ENCODE data around the gene SLC46A3.
"Not testable (repeated sequence)": the region's sequence is repeated elsewhere in the genome, so short reads cannot be mapped to it uniquely, and the experiment has no call there.

The SLC46A3 gene

DNA sequence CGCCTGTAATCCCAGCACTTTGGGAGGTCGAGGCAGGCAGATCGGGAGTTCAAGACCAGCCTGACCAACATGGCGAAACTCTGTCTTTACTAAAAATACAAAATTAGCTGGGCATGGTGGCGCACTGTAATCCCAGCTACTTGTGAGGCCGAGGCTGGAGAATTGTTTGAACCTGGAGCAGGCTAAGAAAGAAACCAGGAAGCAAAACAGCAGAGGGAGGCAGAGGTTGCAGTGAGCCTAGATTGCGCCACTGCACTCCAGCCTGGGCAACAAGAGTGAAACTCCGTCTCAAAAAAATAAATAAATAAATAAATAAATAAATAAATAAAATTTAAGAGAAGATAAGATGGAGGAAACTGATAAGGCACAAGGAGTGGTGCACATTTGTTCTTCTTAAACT lies 35.6 kb downstream of the SLC46A3 start:
- DNase-seq (ENCODE audit: low read depth in 2 of 2), result not testable (repeated sequence)

DNA sequence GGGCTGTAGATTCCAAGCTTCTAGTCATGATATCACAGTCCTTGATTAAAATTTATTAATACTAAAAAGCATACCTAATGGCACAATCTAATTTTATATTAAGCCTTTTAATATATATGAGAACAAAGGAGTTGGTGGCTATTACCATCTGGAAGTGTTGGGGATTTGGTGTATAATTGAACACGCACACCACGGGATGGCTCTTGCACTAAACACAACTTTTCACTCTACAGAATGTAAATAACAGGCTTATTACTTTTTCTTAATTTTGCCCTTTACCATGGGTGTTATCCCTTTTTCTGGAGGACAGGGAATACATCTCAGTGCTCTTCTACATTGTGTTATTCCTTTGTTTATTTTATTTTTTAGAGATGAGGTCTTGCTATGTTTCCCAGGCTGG lies 38.2 kb downstream of the SLC46A3 start:
- DNase-seq (ENCODE audit: low read depth in 2 of 2), result no peak

DNA sequence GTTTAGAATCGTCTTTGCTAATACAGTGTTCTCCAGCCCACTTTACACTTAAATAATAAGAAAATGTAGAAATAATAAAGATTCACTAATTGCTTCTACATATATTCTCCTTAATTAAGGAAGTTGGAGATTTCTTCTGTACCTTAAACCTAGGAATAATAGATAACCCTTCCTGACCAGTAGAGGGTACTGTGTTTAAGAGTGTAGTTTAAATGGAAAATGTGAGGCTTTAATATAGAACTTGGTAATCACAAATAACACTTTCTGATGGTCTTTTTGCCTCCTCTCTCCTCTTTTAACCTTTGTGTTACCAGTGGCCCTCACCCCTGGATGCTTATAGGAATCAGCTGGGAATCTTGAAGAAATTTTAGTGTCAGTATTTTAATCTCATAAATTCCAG lies 39.1 kb downstream of the SLC46A3 start:
- no peak for DNase-seq (ENCODE audit: low read depth in 2 of 2)

DNA sequence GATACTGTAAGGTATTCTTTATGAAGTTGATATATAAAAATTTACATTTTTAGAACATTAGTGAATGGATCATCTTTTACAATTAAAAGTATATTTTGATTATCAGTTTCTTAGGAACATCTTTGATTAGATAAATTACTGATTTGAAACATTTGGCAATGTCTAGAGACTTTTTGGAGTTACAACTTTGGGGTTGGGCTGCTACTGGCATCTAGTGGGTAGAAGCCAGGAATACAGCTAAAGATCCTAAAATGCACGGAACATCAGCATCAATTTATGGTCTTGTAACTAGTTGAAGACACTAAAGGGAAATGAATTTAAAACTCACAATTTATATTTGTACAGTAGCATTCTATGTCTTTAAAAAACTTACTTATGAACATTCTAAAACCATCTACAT lies 40.0 kb downstream of the SLC46A3 start:
- no peak for DNase-seq (ENCODE audit: low read depth in 2 of 2)

DNA sequence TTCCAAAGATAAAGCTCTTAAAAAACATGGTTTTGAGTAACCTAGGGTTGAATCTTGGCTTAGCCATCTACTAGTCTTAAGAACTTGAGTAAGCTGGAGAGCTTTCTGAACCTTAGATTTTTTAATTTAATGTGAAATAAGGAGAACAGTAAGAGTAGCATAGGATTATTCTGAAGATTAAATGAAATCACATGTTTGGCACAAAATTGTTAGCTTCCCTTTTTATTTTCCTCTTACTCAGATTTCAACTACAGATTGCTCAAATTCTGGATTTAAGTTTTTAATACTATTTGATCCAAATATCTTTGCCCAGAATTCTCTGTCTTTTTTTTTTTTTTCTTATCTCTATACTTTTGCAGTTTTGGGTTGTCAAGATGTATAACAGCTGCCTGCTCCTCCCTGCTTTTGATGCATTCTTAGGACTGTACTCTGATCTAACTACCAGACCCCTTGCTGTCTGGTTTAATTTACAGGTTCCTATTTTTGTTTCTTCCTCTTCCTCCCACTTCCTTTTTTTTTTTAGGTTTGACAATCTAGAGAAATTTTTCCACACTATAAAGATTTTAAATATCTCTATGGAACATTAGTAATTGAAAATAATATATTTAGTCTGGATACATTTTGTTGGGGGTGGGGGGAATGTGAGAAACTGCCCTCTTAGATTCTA lies 47.5 kb downstream of the SLC46A3 start:
- no peak for DNase-seq (ENCODE audit: low read depth in 2 of 2)

DNA sequence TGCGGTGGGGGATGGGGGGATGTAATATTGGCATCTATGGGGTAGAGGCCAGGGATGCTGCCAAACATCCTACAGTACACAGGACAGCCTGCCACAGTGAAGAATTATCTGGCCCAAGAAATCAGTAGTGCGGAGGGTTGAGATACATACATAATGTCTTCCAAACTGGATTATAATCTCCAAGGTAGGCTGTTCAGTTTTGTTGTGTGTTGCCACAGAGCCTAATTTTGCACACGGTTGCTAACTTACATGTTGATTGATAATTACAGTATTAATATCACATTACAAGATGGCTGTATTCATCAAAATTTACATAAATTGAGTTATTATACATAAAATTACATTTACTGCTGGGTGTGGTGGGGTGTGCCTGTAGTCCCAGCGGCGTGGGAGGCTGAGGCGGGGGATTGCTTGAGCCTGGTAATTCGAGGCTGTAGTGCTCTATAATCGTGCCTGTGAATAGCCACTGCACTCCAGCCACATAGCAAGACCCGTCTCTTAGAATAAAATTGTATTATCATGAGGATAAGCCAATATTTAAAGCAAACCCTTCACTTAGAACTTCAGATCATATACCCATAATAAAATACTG lies 51.8 kb downstream of the SLC46A3 start:
- no peak for DNase-seq (ENCODE audit: low read depth in 2 of 2)

DNA sequence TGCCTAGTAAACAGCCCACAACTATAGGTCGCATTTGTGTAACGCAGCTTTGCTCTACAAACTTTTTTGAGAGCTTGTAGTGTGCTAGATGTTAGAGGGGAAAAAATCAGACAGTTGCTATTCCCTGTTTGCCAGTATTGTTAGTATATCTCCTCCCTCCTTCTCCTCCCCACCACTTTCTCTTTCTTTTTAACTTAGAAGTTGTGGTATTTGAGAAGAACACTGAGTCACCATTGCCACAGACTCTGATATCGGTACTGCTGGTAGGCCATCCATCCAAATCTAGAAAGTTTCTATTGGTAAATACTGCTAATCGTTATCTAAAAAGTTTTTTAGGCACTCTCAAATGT lies 59.2 kb downstream of the SLC46A3 start:
- no peak for DNase-seq (ENCODE audit: low read depth in 2 of 2)

DNA sequence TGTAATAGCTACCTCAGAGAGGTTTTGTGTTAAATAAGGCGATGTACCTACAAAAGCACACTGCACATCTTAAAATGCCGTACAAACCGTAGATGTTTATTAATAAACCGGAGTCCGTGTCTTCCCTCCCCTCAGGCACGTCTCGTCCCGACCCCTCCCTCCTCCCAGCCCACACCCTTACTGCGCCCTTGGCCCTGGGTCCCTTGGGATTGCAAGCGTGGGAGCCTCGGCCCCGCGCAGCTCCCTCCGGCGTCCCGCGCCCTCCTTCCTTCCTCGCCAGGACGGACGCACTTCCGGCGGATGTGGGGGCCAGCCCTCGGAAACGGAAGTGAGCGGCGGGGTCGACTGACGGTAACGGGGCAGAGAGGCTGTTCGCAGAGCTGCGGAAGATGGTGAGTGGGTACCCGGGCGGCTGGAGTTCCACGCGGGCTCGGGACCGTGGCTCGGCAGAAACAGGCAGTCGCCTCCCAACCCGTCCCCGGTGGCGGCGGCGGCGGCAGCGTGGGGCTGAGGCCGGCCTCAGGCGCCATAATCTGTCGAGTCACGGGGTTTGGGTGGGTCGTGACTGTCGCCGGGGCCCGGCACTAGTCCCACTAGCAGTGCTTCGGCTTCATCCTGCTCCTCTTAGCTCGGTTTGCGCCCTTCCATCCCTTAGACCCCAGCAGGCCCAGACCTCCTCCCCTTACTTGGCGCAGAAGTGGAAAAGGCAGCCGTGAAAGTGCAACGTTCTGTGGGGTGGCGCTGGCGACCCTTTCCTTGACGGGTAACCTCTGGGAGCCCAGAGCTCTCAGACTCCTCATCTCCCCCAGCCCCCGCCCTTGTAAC lies 59.8 kb downstream of the SLC46A3 start, which contains the start of gene POMP:
Gene POMP (plus strand): TSS at position 335 of the 825 bp plus-strand sequence. CDS start 55 bp downstream, at position 390.
- peak; percentile 85 to 86 for DNase-seq (ENCODE audit: low read depth in 2 of 2)

DNA sequence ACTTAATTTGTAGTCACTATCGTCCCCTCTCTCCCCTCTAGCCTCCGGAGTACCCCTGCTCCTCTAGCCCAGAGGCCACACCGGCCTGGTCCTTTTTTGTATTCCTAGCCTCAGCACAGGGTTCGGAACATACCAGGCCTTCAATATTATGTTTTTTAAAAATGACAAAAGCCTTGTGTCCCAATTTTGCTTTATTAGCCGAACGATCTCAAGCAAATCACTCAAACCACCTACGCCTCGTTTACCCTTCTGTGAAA lies 60.3 kb downstream of the SLC46A3 start:
- no peak for DNase-seq (ENCODE audit: low read depth in 2 of 2)

DNA sequence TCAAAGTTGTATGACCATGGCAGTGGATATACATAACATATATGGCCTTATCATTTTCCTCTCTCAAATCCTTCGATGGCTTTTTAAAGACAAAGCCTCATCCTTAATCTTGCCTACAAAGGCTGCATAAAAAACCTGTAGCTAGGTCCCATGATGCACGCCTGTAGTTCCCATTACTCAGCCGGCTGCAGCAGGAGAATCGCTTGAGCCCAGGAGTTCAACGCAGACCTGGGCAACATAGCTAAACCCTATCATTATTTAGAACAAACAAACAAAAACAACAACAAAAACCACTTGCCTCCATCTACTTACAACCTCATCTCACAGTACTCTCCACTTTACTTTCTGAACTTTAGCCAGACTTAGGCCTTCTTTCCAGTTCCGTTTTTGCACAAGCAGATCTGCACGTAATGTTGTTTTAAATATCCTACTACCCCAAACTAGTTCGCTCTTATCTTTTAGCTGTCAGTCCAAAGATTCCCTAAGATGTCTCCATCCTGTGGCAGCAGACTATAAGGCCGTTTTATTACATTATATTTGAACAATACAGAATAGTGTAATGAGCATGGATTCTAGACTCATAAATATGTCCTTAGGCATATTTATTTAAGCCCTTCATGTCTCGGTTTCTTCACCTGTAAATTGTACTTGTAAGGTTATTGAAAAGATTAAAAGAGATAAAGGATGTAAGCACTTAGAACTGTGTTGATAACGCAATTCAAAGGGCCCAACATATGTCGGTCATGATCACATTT lies 60.8 kb downstream of the SLC46A3 start:
- no peak for DNase-seq (ENCODE audit: low read depth in 2 of 2)

DNA sequence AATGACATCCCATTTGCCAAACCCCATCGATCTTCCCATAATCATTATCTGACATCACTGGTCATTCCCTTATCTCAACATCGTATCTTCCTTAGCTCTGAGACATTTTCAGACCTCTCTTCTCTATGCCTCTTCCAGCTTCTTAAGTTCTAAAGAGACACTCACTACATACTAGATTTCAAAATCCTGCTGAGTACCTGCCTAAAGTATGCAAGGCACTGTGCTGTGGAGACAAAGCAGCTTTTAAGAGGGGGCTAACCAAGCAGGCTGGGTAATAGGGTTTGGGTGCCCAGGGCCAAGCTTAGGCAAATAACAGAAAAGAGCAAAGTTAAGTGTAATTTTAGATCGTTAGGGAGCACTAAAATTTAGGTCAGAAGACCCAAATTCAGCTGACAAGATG lies 63.2 kb downstream of the SLC46A3 start:
- DNase-seq (ENCODE audit: low read depth in 2 of 2), result no peak

DNA sequence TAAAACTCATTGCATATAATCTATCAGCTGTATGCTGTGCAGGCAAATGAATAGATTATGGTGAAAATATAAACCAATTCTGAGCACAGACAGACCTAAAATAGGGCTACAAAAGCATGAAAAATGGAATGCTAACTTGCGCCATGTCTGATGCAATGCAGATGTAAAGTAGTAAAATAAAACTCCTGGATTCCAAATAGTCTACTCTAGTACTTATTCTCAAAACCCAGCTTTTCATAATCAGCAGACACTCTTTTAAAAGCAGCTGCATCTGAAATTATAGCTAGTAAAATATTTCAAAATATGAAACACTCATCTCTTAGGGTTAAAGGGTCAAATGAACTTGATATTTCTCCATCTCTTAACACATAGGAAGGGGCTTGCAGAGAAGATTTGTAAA lies 64.5 kb downstream of the SLC46A3 start:
- DNase-seq (ENCODE audit: low read depth in 2 of 2), result no peak

DNA sequence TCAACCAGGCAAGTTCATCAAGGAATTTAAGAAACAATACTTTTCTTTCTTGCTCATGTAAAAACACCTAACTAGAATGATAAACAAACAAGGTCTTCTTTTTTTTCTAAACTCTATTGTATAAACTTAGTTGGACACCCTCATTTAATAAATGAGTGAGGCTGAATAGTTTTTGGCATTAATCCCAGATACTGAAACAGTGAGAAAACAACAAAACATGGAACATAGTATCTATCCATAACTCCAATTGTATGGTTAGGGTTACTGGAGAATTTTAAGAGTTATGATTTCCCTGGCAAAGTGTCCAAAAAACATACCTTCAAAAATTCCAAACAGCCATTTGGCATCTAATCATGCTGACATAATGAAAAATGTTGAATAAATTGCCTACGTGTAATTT lies 65.7 kb downstream of the SLC46A3 start:
- no peak for DNase-seq (ENCODE audit: low read depth in 2 of 2)

DNA sequence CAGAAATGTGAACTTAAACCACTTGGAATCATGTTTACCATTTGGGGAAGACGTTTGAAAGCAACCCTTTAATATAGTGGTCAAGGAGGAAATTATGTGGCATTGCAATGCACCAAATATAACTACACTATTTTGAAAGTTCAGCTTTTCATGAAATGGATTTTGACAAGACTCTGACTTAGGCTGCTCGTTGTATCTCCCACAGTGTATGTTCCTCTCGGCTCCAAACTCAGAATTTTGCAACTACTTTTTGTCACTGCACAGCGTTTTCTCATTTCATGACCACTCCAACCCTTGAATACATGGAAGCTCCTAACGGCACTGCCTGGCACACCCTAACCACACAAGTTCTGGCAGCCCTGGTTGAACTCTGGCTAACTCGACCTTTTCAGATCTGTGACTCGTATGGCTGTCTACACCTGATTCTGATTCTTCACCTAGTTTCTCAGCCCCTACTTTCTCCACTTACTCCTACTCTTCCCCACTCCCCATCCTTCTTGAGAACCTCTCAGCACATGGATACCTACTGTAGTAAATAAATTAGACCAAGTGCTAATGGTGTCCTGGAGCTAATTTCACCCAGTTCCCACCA lies 66.9 kb downstream of the SLC46A3 start:
- DNase-seq (ENCODE audit: low read depth in 2 of 2), result no peak

DNA sequence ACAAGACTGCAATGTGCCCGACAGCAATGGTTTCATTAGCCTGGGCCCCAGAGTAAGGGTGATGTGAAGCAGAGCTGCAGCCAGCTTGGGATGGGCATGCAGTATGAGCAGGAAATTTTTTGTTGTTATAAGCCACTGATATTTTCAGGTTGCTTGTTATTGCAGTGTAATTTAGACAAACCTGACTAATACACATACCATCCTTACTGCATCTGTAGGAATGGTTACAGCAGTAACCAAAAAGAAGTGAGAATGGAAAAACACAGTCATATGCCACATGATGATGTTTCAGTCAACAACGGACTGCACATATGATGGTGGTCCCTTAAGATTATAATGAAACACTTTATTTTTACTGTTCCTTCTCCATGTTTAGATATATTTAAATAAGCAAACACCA lies 68.5 kb downstream of the SLC46A3 start:
- DNase-seq (ENCODE audit: low read depth in 2 of 2), result no peak
